HL-60 (cell line): ENCODE results near the gene CCDC88C.

Experiments
- CTCF ChIP-seq: IDR thresholded peaks from one replicate; pipeline ENCODE4 v1.5.1; 2011; ENCODE audit warnings: low read length, control low read depth, inconsistent platforms; ENCODE audit not compliant: insufficient read depth
- POLR2AphosphoS5 ChIP-seq: IDR thresholded peaks from 2 replicates; pipeline ENCODE4 v1.6.1; 2012; ENCODE audit warnings: low read depth
- SPI1 ChIP-seq: IDR thresholded peaks from 2 replicates; pipeline ENCODE4 v1.6.1; 2012; ENCODE audit warnings: low read depth, mild to moderate bottlenecking, borderline replicate concordance

GRCh38 chr14:91414475-91414833, 3.2 kb downstream of the CCDC88C start:
- TF ChIP-seq POLR2AphosphoS5 (no peak), CTCF (no peak), SPI1 (no peak)
